NCI-H1092 treated with DMSO at 0.1 percent for 48 hours (cell line): Measurements from ENCODE around the gene ANO2.
A peak's percentile ranks its signal among the peaks of the same experiment; 100 is the strongest.

ENCODE experiments used
- DNase-seq: peaks from one replicate; lab custom pipeline; 2025; lab: John Stamatoyannopoulos, UW

Gene ANO2

GRCh38 chr12:5778821-5779220 is 166.2 kb downstream of the ANO2 start:
- DNase-seq: no peak

- no peak for DNase-seq
These were observed 167.6 kb downstream of the ANO2 start for GRCh38 chr12:5777451-5777850.

GRCh38 chr12:5776091-5776490 is 169.0 kb downstream of the ANO2 start:
- no peak for DNase-seq

GRCh38 chr12:5773550-5773949 is 171.5 kb downstream of the ANO2 start:
- DNase-seq: no peak

GRCh38 chr12:5771756-5772155 is 173.3 kb downstream of the ANO2 start:
- no peak for DNase-seq

GRCh38 chr12:5770727-5771126 is 174.3 kb downstream of the ANO2 start:
- no peak for DNase-seq

- no peak for DNase-seq
These were observed 176.4 kb downstream of the ANO2 start for GRCh38 chr12:5768581-5769196.

- DNase-seq: no peak
These were observed 176.9 kb downstream of the ANO2 start for GRCh38 chr12:5768171-5768570.

- DNase-seq: no peak
These were observed 186.7 kb downstream of the ANO2 start for GRCh38 chr12:5758347-5758746.

GRCh38 chr12:5756338-5756842 is 188.7 kb downstream of the ANO2 start:
- DNase-seq: no peak

GRCh38 chr12:5748027-5748426 is 197.0 kb downstream of the ANO2 start:
- no peak for DNase-seq

GRCh38 chr12:5746917-5747316 is 198.1 kb downstream of the ANO2 start:
- no peak for DNase-seq

- DNase-seq: no peak
These were observed 198.8 kb downstream of the ANO2 start for GRCh38 chr12:5746036-5746908.

GRCh38 chr12:5745251-5745888 is 199.7 kb downstream of the ANO2 start:
- peak; percentile 52 for DNase-seq

GRCh38 chr12:5742258-5742657 is 202.8 kb downstream of the ANO2 start:
- no peak for DNase-seq

GRCh38 chr12:5739917-5740316 is 205.1 kb downstream of the ANO2 start:
- no peak for DNase-seq

GRCh38 chr12:5737778-5738177 is 207.3 kb downstream of the ANO2 start:
- DNase-seq: no peak

- DNase-seq: no peak
These were observed 208.5 kb downstream of the ANO2 start for GRCh38 chr12:5736527-5736926.

- DNase-seq: no peak
These were observed 209.0 kb downstream of the ANO2 start for GRCh38 chr12:5736016-5736415.

GRCh38 chr12:5733916-5734315 is 211.1 kb downstream of the ANO2 start:
- no peak for DNase-seq

- no peak for DNase-seq
These were observed 211.8 kb downstream of the ANO2 start for GRCh38 chr12:5733136-5733755.

- no peak for DNase-seq
These were observed 214.1 kb downstream of the ANO2 start for GRCh38 chr12:5730962-5731361.
